ENCODE data around the gene FUT2. TPM values are rescaled to one million over a fixed set of nuclear protein-coding genes. Genes with fewer than 3 reads are reported as not detected.
A peak's percentile ranks its signal among the peaks of the same experiment; 100 is the strongest.

FUT2 gene
- total RNA-seq, 2 experiments from 2014 or later = not detected

DNA sequence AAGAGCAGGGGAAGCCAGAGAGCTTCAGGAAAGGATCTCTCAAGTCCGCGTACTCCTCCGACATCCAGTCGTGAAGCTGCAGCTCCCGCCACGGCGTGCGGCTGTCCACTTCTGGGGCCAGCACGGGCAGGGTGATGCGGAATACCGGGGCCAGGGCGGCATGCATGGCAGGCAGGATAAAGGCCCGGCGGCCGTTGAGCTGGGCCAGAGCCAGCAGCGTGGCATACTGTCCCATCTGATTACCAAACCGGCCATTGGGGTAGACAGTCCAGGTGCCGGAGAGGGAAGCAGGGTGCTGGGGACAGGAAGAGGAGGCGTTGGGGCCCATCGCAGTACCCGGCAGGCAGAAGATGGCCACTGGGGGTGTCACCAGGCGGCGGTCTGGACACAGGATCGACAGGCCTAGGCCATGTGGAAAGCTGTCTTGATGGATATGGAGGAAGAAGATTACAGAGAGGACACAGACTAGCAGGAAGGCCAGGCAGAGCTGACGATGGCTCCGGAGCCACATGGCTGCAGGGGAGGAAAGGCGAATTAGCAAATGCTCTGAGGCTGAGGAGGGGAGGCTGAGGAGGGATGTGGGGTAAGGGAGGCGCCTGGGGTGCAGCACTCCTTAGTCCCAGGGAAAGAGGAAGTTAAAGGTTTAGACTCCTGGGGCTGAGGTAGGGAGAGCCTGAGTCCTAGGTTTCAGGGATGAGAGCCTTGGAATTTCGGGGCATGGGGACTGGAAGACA is 55.2 kb downstream of the FUT2 start:
- Mint-ChIP-seq H3K4me1 (ENCODE audit: low read depth) (peaks cover 21% of the 10 kb centered on the region), H3K4me3 (no peak overlapping the region), H3K27ac (no peak overlapping the region), H3K36me3 (no peaks in the 10 kb centered on the region), H3K27me3 (peaks cover 33% of the 10 kb centered on the region), H3K9me3 (no peaks in the 10 kb centered on the region)
- ChIA-PET POLR2A (no interaction called here), CTCF (interaction anchor here (1.2 kb wide), 1 partner anchor 91 kb away, joined by 4 read pairs; no protein-coding TSS in a partner anchor)
- intact Hi-C loops (cut with micrococcal nuclease) = no loop called here
- DNase-seq = no peak

DNA sequence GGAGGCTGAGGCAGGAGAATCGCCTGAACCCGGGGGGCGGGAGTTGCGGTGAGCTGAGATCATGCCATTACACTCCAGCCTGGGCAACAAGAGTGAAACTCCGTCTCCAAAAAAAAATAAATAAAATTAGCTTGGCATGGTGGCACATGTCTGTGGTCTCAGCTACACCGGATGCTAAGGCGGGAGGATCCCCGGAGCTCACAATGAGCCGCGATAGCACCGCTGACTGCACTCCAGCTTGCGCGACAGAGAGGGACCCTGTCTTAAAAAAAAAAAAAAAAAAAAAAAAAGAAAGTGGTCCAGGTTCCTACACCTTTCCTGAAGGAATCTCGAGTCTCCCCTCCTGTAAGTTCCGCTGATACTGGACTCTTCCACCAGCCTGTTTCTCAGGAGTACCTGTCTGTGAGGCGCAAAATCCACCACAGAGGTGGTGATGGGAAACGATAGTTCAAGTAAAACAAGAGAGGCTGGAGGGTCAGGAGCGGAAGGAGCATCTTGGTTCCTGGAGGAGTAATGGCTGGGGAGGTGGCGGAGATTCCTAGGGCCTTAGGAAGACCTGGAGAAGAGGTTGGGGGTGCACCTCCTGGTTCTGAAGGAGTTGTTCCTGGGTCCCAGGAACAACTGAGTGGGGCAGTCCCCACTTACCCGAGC is 56.2 kb downstream of the FUT2 start:
- Mint-ChIP-seq H3K36me3 (no peaks in the 10 kb centered on the region), H3K4me3 (peak overlapping the region; percentile 72), H3K27me3 (peaks cover 29% of the 10 kb centered on the region), H3K27ac (no peak overlapping the region), H3K9me3 (no peaks in the 10 kb centered on the region), H3K4me1 (ENCODE audit: low read depth) (peaks cover 18% of the 10 kb centered on the region)
- no peak for DNase-seq
- CTCF ChIA-PET = interaction anchor here (0.6 kb wide), 1 partner anchor 546 kb away, joined by 5 read pairs; no protein-coding TSS in a partner anchor
- POLR2A ChIA-PET = no interaction called here
- intact Hi-C loops (cut with micrococcal nuclease) = no loop called here

DNA sequence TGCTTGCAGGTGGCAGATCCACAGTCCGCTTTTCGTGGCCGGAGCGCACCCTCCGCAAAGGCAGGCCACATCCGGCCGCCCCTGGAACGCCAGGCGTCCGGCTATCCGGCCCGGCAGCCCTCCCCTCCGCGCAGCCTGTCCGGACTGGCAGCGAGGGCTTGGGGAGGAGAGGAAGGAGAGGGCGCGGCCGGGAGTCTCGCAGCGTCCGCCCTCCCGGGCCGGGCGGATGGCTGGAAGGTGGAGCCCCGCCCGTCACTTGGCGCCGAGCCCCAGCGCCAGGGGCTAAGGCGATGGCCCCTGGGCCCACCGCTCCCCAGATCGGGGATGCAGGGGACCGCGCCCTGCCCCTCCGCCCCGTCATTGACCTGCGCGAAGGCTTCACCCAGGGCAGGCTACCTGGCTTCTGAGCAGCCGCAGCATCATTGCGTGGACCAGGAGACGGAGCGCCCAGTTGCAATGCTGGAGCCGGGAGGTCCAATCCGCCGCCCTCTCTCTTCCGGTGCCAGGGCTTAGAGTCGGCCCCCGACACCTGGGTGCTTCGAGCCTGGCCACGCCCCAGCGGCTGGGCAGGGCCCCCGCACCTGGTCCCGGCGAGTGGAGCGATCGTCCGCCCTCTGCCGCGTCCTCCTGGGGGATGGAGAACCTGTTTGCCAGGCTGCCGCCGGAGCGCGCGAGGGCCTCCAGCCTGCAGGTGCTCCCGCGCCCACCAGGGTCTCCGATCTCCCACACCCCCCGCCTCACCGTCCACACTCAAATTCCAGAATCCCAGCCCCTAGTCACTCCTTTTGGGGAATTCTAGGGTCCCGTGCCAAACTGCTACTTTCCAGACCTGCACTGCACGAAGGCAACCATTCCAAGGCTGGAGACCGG is 57.0 kb downstream of the FUT2 start, which contains the start of gene FUT1:
Gene FUT1, minus strand, starts transcription at position 146 of the 870 bp plus-strand sequence. CDS start 1,360 bp downstream, outside the sequence.
- Mint-ChIP-seq H3K4me3 (peak within 1 kb of the TSS; percentile 72), H3K9me3 (no peaks in the 10 kb centered on the region), H3K27me3 (peaks cover 28% of the 10 kb centered on the region), H3K36me3 (no peaks in the 10 kb centered on the region), H3K27ac (no peak within 1 kb of the TSS), H3K4me1 (ENCODE audit: low read depth) (peaks cover 18% of the 10 kb centered on the region)
- CTCF ChIA-PET = no interaction called here
- intact Hi-C loops (cut with micrococcal nuclease) = no loop called here
- peak; percentile 59 for DNase-seq
- POLR2A ChIA-PET = no interaction called here

DNA sequence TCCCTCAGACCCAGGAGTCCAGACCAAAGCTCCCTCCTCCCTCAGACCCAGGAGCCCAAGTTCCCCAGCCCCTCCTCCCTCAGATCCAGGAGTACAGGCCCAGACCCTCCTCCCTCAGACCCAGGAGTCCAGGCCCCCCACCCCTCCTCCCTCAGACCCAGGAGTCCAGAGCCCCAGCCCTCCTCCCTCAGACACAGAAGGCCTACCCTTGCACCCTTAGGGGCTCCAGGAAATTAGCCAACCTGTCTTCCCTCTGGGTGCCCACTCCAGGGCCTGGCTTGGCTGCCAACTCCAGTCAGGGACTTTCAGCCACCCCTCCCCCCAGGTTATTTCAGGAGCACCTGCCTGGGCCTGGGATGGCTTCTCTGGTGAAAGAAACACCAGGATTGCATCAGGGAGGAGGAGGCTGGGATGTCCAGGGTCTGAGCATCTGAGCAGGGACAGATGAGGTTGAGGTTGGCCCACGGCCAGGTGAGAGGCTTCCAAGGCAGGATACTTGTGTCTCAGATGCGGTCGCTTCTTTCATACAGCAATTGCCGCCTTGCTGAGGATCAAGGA is 59.4 kb downstream of the FUT2 start, which contains the start of gene FGF21:
Gene FGF21, plus strand, starts transcription at position 441 of the 558 bp plus-strand sequence. CDS start 713 bp downstream, outside the sequence.
- H3K4me1 Mint-ChIP-seq (ENCODE audit: low read depth) = peaks cover 18% of the 10 kb centered on the region
- H3K9me3 Mint-ChIP-seq = no peaks in the 10 kb centered on the region
- H3K36me3 Mint-ChIP-seq = no peaks in the 10 kb centered on the region
- CTCF ChIA-PET = no interaction called here
- H3K27ac Mint-ChIP-seq = no peak within 1 kb of the TSS
- intact Hi-C loops (cut with micrococcal nuclease) = no loop called here
- no peak for DNase-seq
- no peak within 1 kb of the TSS for H3K4me3 Mint-ChIP-seq
- POLR2A ChIA-PET = no interaction called here
- peaks cover 28% of the 10 kb centered on the region for H3K27me3 Mint-ChIP-seq

Other genes with a start within 250 kb of the FUT2 start
- 10 to 100 TPM; 38.8 to 45.3 TPM for gene GRWD1, start 250.0 kb upstream of the FUT2 start, total RNA-seq
- gene KCNJ14, start 240.4 kb upstream of the FUT2 start, total RNA-seq = 1 to 10 TPM; 1.2 TPM
- 10 to 100 TPM; 31.5 to 33.6 TPM for gene CYTH2, start 226.6 kb upstream of the FUT2 start, total RNA-seq
- gene LMTK3, start 184.1 kb upstream of the FUT2 start, total RNA-seq = 1 to 10 TPM; 3.6 to 3.8 TPM
- gene SULT2B1, start 143.8 kb upstream of the FUT2 start, total RNA-seq = not detected
- not detected for gene SPACA4, start 89.2 kb upstream of the FUT2 start, total RNA-seq
- gene FAM83E, start 80.9 kb upstream of the FUT2 start, total RNA-seq = 1 to 10 TPM; 2.2 to 2.4 TPM
- 1,000 to 10,000 TPM; 2,095 to 2,140 TPM for gene RPL18, start 76.8 kb upstream of the FUT2 start, total RNA-seq
- 10 to 100 TPM; 24.1 to 24.6 TPM for gene SPHK2, start 76.5 kb upstream of the FUT2 start, total RNA-seq
- 10 to 100 TPM in 1 of 2 experiments, 1 to 10 TPM in 1; 8.3 to 10.4 TPM for gene DBP, start 58.6 kb upstream of the FUT2 start, total RNA-seq
- gene CA11, start 49.8 kb upstream of the FUT2 start, total RNA-seq = 10 to 100 TPM; 12.7 to 15.9 TPM
- gene NTN5, start 23.0 kb upstream of the FUT2 start, total RNA-seq = under 1 TPM; 0.70 to 0.74 TPM
- under 1 TPM; 0.76 to 0.85 TPM for gene MAMSTR, start 23.8 kb downstream of the FUT2 start, total RNA-seq
- gene RASIP1, start 44.6 kb downstream of the FUT2 start, total RNA-seq = under 1 TPM; 0.19 TPM
- gene IZUMO1, start 50.9 kb downstream of the FUT2 start, total RNA-seq = not detected
- under 1 TPM; 0.36 to 0.40 TPM for gene FUT1, start 56.7 kb downstream of the FUT2 start, total RNA-seq
- not detected for gene FGF21, start 59.6 kb downstream of the FUT2 start, total RNA-seq
- gene BCAT2, start 115.1 kb downstream of the FUT2 start, total RNA-seq = 10 to 100 TPM; 59.8 to 61.5 TPM
- under 1 TPM in 1 of 2 experiments, not detected in 1; 0.31 TPM for gene HSD17B14, start 140.5 kb downstream of the FUT2 start, total RNA-seq
- 10 to 100 TPM; 10.5 to 11.0 TPM for gene PLEKHA4, start 172.6 kb downstream of the FUT2 start, total RNA-seq
- 10 to 100 TPM; 49.7 to 52.0 TPM for gene PPP1R15A, start 176.4 kb downstream of the FUT2 start, total RNA-seq
- gene TULP2, start 202.8 kb downstream of the FUT2 start, total RNA-seq = under 1 TPM; 0.34 to 0.59 TPM
- 100 to 1,000 TPM; 154 to 159 TPM for gene NUCB1, start 204.3 kb downstream of the FUT2 start, total RNA-seq
- 1 to 10 TPM; 2.0 to 2.8 TPM for gene DHDH, start 237.7 kb downstream of the FUT2 start, total RNA-seq